Right lobe of liver (tissue), 6 donors: ENCODE measurements around the gene GIPC2. TPM values are rescaled to one million over a fixed set of nuclear protein-coding genes. Genes with fewer than 3 reads are reported as not detected.
"Not testable (repeated sequence)": the region's sequence is repeated elsewhere in the genome, so short reads cannot be mapped to it uniquely, and the experiment has no call there.

Experiments used
- ATAC-seq, 4 donors: fragments of 200-7000 bp; cut with Tn5 transposase; one replicate each; pipeline ENCODE4 v1.9.1; 2020; ENCODE audit warnings: mild to moderate bottlenecking in 4 of 4, moderate library complexity in 4 of 4
- DNase-seq, 3 donors: peaks; one replicate each; pipeline ENCODE4 v3.0.0-alpha.2; 2020
- H3K27ac ChIP-seq, 3 donors: fragments of 200-600 bp; one replicate each; pipeline ENCODE4 v1.8.0; 2022
- H3K27me3 ChIP-seq, 2 donors: fragments of 200-600 bp; one replicate each; pipeline ENCODE4 v1.8.0; 2022
- H3K36me3 ChIP-seq, 4 donors: fragments of 200-600 bp; sonication (generic) in 1 of 4; one replicate each; pipeline versions ENCODE4 v1.5.1 to v1.8.0; 2017 to 2022; ENCODE audit warnings: control low read depth in 1 of 4
- H3K4me1 ChIP-seq, 4 donors: fragments of 200-600 bp; sonication (generic) in 1 of 4; one replicate each; pipeline versions ENCODE4 v1.5.1 to v1.8.0; 2017 to 2022; ENCODE audit warnings: control low read depth in 1 of 4
- H3K4me3 ChIP-seq, 3 donors: fragments of 200-600 bp; one replicate each; pipeline ENCODE4 v1.8.0; 2022
- H3K9me3 ChIP-seq, 4 donors: fragments of 200-600 bp; sonication (generic) in 1 of 4; one replicate each; pipeline versions ENCODE4 v1.5.1 to v1.8.0; 2017 to 2022; ENCODE audit warnings: control low read depth in 1 of 4
- POLR2A ChIP-seq: fragments of 450-650 bp; IDR thresholded peaks from one replicate; pipeline ENCODE4 v1.6.1; 2017; ENCODE audit warnings: antibody characterized with exemption, mild to moderate bottlenecking
- WGBS: methylation state at CpG from one replicate; pipeline ENCODE4 v1.1.6; 2018; ENCODE audit warnings: low coverage, low lambda C conversion rate; ENCODE audit not compliant: insufficient coverage; ENCODE audit errors: missing lambda C conversion rate; 5-methylcytosine and 5-hydroxymethylcytosine counted together
- intact Hi-C, 2 donors: fragments of 100-400 bp; cut with DNase I; formaldehyde crosslinking; loops; one replicate each; pipeline versions ENCODE4 v1.11.2 to v1.14.1; 2022
- total RNA-seq, 6 experiments: library from RNA; depleted of rRNA in 2 of 6; stranded (reverse); fragments of >200 nt in 2 of 6; fragmentation: NEBNext Ultra II Directional in 3 of 6; extraction: Animal tissue kit (Norgen Biotek cat#: 25700) in 3 of 6; gene quantifications; one replicate each; pipeline versions ENCODE4 v1.1.0 to v1.2.4, GENCODE V29; 2016 to 2023
- TF ChIP-seq, protein P1 (sequence below), 4 donors: fragments of 200-600 bp in 3 of 4; fragments of 450-650 bp in 1 of 4; IDR thresholded peaks; one replicate each; pipeline versions ENCODE4 v1.5.1 to v1.8.0; 2016 to 2022; ENCODE audit warnings: antibody characterized with exemption in 4 of 4, mild to moderate bottlenecking in 2 of 4
- donor health status: DM: no; HTN: yes; CAD: no.
- donor health status: DM: no; HTN: no; CAD: no.
- donor health status: DM: no; HTN: no; CAD: no.
- donor health status: DM: no; HTN: yes; CAD: no.
- donor health status: DM: no; HTN: yes; CAD: no.

Gene GIPC2
- total RNA-seq, 6 experiments from 2014 or later, result 4.7 to 9.8 (median 7.0) TPM

DNA sequence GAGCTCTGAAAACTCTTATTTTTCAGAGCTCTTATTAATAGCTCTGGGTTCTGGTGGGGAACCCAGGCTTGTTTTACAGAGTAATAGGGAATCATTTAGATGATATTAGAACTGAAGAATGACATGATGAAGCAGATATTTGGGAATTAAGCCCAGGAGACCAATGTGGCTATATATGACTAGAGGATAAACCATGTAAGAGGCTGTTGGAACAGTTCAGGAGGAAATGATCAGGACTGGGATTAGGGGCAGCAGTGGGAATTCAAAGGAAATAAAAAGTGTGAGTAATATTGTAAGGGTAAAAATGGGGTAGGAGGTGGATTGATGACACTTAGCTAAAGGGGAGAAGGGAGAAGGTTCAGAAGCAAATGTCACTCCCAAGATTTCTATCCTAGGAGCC lies 58.6 kb downstream of the GIPC2 start:
- Histone ChIP-seq H3K27ac (no peak overlapping the region), H3K4me1 (no peaks in the 10 kb centered on the region), H3K9me3 (no peaks in the 10 kb centered on the region), H3K27me3 (no peaks in the 10 kb centered on the region), H3K4me3 (no peak overlapping the region), H3K36me3 (no peaks in the 10 kb centered on the region)
- DNase-seq (no peak), ATAC-seq (no peak)
- TF ChIP-seq POLR2A, result no peak
- TF ChIP-seq, protein P1, sequence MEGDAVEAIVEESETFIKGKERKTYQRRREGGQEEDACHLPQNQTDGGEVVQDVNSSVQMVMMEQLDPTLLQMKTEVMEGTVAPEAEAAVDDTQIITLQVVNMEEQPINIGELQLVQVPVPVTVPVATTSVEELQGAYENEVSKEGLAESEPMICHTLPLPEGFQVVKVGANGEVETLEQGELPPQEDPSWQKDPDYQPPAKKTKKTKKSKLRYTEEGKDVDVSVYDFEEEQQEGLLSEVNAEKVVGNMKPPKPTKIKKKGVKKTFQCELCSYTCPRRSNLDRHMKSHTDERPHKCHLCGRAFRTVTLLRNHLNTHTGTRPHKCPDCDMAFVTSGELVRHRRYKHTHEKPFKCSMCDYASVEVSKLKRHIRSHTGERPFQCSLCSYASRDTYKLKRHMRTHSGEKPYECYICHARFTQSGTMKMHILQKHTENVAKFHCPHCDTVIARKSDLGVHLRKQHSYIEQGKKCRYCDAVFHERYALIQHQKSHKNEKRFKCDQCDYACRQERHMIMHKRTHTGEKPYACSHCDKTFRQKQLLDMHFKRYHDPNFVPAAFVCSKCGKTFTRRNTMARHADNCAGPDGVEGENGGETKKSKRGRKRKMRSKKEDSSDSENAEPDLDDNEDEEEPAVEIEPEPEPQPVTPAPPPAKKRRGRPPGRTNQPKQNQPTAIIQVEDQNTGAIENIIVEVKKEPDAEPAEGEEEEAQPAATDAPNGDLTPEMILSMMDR (IDR thresholded peaks at IDR 0.05), result no peak
- intact Hi-C loops, result no loop called here

DNA sequence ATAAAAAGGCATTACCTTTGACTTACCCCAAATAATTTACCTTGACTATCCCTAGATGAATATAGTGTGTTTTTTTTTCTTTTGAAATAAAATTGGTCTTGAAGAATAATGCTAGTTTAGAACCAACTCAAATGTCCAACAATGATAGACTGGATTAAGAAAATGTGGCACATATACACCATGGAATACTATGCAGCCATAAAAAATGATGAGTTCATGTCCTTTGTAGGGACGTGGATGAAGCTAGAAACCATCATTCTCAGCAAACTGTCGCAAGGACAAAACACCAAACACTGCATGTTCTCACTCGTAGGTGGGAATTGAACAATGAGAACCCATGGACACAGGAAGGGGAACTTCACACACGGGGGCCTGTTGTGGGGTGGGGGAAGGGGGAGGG lies 63.9 kb downstream of the GIPC2 start:
- intact Hi-C loops, result loop anchor here (10.0 kb wide), 1 partner anchor 135 kb away; the partner anchor contains the start of gene FUBP1 (in 2 of the 2)

DNA sequence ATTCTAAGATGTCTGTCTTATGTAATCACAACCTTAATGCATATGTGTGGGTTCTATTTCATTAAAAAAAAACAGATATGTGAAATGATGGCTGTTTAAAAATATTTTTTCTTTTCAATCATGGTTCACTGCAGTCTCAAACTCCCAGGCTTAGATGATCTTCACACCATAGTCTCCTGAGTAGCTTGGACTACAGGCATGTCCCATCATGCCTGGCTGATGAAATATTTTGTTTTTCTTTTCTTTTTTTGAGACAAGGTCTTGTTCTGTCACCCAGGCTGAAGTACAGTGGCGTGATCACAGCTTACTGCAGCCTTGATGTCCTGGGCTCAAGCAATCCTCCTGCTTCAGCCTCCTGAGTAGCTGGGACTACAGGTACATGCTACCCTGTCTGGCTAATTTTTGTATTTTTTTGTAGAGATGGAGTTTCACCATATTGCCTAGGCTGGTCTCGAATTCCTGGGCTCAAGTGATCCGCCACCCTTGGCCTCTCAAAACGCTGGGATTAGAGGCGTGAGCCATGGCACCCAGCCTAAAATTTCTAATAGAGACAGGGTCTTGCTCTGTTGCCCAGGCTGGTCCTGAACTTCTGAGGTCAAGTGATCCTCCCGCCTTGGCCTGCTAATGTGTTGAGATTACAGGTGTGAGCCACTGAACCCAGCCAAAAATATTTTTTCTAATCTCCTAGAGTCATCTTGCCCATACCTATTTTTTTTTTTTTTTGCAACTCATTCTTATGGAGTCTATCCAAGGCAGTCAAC lies 67.6 kb downstream of the GIPC2 start:
- H3K9me3 ChIP-seq, result no peaks in the 10 kb centered on the region
- H3K4me1 ChIP-seq, result no peaks in the 10 kb centered on the region
- WGBS, result 89% methylated on average over 5 of the region's 6 CpGs
- no peaks in the 10 kb centered on the region for H3K36me3 ChIP-seq
- intact Hi-C loops, result loop anchor here (10.0 kb wide), 1 partner anchor 139 kb away; the partner anchor contains the start of gene FUBP1 (in 2 of the 2)
- no peak overlapping the region for H3K4me3 ChIP-seq
- no peak for ATAC-seq
- no peak for TF ChIP-seq POLR2A
- TF ChIP-seq, protein P1 (IDR thresholded peaks at IDR 0.05), result no peak
- no peaks in the 10 kb centered on the region for H3K27me3 ChIP-seq
- H3K27ac ChIP-seq, result no peak overlapping the region
- DNase-seq, result no peak

More for the DNA sequence above, 63.9 kb downstream of the GIPC2 start:
- H3K27ac ChIP-seq, H3K27me3 ChIP-seq, H3K4me3 ChIP-seq, DNase-seq, H3K36me3 ChIP-seq, ATAC-seq, H3K4me1 ChIP-seq, H3K9me3 ChIP-seq: not testable (repeated sequence)
- WGBS, result 89% methylated on average over 4 of the region's 4 CpGs

DNA sequence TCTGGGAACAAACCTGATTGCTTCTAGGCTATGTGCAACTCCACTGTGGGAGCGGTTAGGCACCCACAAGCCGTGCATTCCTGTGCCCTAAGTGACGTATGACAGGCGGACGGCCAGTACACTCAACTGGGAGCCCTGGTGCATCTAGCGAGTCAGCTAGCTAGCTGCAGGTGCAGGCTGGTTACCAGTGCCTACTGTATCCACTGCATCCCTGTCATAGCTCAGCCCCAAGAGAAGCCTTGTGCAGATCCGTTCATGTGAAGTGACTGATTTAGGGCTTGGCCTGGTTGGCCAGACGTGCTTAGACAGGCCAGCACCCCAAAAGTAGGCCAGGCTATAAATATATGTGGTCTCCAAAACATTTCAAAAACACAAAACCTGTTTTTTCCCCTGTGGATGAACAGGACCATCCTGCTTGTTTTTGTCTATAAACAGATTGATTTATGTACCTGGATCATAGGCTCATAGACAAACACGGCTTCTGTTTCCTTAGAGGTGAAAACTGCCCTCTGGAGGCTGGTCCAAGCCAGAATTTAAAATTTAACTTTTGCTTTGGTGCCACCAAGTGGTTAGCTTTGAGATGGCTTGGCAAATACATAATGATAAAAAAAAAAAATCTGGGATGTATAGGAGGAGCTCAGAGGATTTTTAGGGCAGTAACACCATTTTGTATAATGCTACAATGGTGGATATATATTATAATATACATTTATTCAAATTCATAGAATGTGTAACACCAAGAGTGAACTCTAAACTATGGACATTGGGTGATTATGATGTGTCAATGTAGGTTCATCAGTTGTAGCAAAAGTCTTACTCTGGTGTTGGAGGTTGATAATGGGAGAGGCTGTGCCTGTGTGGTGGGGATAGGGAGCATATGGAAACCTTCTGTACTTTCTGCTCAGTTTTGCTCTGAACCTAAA lies 68.5 kb downstream of the GIPC2 start:
- DNase-seq, result peak in 1 of 3 donors; percentile 53
- Histone ChIP-seq H3K27me3 (no peaks in the 10 kb centered on the region), H3K9me3 (no peaks in the 10 kb centered on the region), H3K4me3 (no peak overlapping the region), H3K4me1 (no peaks in the 10 kb centered on the region), H3K27ac (peak overlapping the region in 1 of 3 donors; percentile 9), H3K36me3 (no peaks in the 10 kb centered on the region)
- peak; percentile 97 to 99 (median 98) for ATAC-seq
- WGBS, result 56% methylated on average over 5 of the region's 9 CpGs
- no peak for TF ChIP-seq POLR2A
- TF ChIP-seq, protein P1 (IDR thresholded peaks at IDR 0.05), result peak; percentile 83 to 93 (median 87)
- intact Hi-C loops, result loop anchor here (10.0 kb wide), 1 partner anchor 139 kb away; the partner anchor contains the start of gene FUBP1 (in 2 of the 2)

DNA sequence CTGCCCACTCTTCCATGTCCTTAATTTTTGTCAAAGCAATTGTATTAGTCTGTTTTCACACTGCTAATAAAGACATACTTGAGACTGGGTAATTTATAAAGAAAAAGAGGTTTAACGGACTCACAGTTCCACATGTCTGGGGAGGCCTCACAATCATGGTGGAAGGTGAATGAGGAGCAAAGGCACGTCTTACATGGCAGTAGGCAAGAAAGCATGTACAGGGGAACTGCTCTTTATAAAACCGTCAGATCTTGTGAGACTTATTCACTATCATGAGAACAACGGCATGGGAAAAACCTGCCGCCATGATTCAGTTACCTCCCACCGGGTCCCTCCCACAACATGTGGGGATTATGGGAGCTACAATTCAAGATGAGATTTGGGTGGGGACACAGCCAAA lies 74.7 kb downstream of the GIPC2 start:
- H3K9me3 ChIP-seq, H3K27ac ChIP-seq, H3K4me3 ChIP-seq, H3K36me3 ChIP-seq, H3K27me3 ChIP-seq, intact Hi-C loops, ATAC-seq, DNase-seq, H3K4me1 ChIP-seq: not testable (repeated sequence)
- 99% methylated on average over 6 of the region's 6 CpGs for WGBS
